Right lobe of liver (tissue), 6 donors: ENCODE data around the gene ARHGAP21. TPM values are rescaled to one million over a fixed set of nuclear protein-coding genes. Genes with fewer than 3 reads are reported as not detected.
A peak's percentile ranks its signal among the peaks of the same experiment; 100 is the strongest.

Experiments
- ATAC-seq, 4 donors: fragments of 200-7000 bp; cut with Tn5 transposase; one replicate each; pipeline ENCODE4 v1.9.1; 2020; ENCODE audit warnings: mild to moderate bottlenecking in 4 of 4, moderate library complexity in 4 of 4
- DNase-seq, 3 donors: peaks; one replicate each; pipeline ENCODE4 v3.0.0-alpha.2; 2020
- H3K27ac ChIP-seq, 3 donors: fragments of 200-600 bp; one replicate each; pipeline ENCODE4 v1.8.0; 2022
- H3K27me3 ChIP-seq, 2 donors: fragments of 200-600 bp; one replicate each; pipeline ENCODE4 v1.8.0; 2022
- H3K36me3 ChIP-seq, 4 donors: fragments of 200-600 bp; sonication (generic) in 1 of 4; one replicate each; pipeline versions ENCODE4 v1.5.1 to v1.8.0; 2017 to 2022; ENCODE audit warnings: control low read depth in 1 of 4
- H3K4me1 ChIP-seq, 4 donors: fragments of 200-600 bp; sonication (generic) in 1 of 4; one replicate each; pipeline versions ENCODE4 v1.5.1 to v1.8.0; 2017 to 2022; ENCODE audit warnings: control low read depth in 1 of 4
- H3K4me3 ChIP-seq, 3 donors: fragments of 200-600 bp; one replicate each; pipeline ENCODE4 v1.8.0; 2022
- H3K9me3 ChIP-seq, 4 donors: fragments of 200-600 bp; sonication (generic) in 1 of 4; one replicate each; pipeline versions ENCODE4 v1.5.1 to v1.8.0; 2017 to 2022; ENCODE audit warnings: control low read depth in 1 of 4
- POLR2A ChIP-seq: fragments of 450-650 bp; IDR thresholded peaks from one replicate; pipeline ENCODE4 v1.6.1; 2017; ENCODE audit warnings: antibody characterized with exemption, mild to moderate bottlenecking
- WGBS: methylation state at CpG from one replicate; pipeline ENCODE4 v1.1.6; 2018; ENCODE audit warnings: low coverage, low lambda C conversion rate; ENCODE audit not compliant: insufficient coverage; ENCODE audit errors: missing lambda C conversion rate; 5-methylcytosine and 5-hydroxymethylcytosine counted together
- intact Hi-C, 2 donors: fragments of 100-400 bp; cut with DNase I; formaldehyde crosslinking; loops; one replicate each; pipeline versions ENCODE4 v1.11.2 to v1.14.1; 2022
- total RNA-seq, 6 experiments: library from RNA; depleted of rRNA in 2 of 6; stranded (reverse); fragments of >200 nt in 2 of 6; fragmentation: NEBNext Ultra II Directional in 3 of 6; extraction: Animal tissue kit (Norgen Biotek cat#: 25700) in 3 of 6; gene quantifications; one replicate each; pipeline versions ENCODE4 v1.1.0 to v1.2.4, GENCODE V29; 2016 to 2023
- TF ChIP-seq, protein P1 (sequence below), 4 donors: fragments of 200-600 bp in 3 of 4; fragments of 450-650 bp in 1 of 4; IDR thresholded peaks; one replicate each; pipeline versions ENCODE4 v1.5.1 to v1.8.0; 2016 to 2022; ENCODE audit warnings: antibody characterized with exemption in 4 of 4, mild to moderate bottlenecking in 2 of 4
- donor health status: DM: no; HTN: yes; CAD: no.
- donor health status: DM: no; HTN: no; CAD: no.
- donor health status: DM: no; HTN: no; CAD: no.
- donor health status: DM: no; HTN: yes; CAD: no.
- donor health status: DM: no; HTN: yes; CAD: no.

ARHGAP21 gene
- total RNA-seq, 6 experiments from 2014 or later: 27.6 to 47.1 (median 31.0) TPM

DNA sequence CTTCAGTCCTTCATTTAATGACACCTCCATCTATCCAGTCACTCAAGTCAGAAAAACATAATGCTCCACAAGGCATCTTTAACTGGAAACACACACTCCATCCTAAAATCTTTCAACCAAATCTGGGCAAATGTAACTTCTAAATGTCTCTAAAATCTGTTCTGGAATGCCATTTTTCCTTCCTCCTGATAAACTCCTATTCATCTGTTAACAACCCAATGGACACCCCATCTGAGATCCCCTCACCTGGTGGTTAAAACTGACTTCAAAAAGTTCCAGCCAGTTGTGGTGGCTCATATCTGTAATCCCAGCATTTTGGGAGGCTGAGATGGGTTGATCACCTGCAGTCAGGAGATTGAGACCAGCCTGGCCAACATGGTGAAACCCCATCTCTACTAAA lies 78.7 kb downstream of the ARHGAP21 start:
- H3K9me3 ChIP-seq: no peaks in the 10 kb centered on the region
- H3K27me3 ChIP-seq: no peaks in the 10 kb centered on the region
- intact Hi-C loops: loop anchor here in 1 of 2 donors (10.0 kb wide), 1 partner anchor 350 kb away; no protein-coding TSS in a partner anchor
- no peak overlapping the region for H3K27ac ChIP-seq
- DNase-seq (no peak), ATAC-seq (no peak)
- no peaks in the 10 kb centered on the region for H3K36me3 ChIP-seq
- H3K4me3 ChIP-seq: no peak overlapping the region
- H3K4me1 ChIP-seq: peaks cover 0 to 15% (median 7%) of the 10 kb centered on the region in 4 donors
- TF ChIP-seq, protein P1, sequence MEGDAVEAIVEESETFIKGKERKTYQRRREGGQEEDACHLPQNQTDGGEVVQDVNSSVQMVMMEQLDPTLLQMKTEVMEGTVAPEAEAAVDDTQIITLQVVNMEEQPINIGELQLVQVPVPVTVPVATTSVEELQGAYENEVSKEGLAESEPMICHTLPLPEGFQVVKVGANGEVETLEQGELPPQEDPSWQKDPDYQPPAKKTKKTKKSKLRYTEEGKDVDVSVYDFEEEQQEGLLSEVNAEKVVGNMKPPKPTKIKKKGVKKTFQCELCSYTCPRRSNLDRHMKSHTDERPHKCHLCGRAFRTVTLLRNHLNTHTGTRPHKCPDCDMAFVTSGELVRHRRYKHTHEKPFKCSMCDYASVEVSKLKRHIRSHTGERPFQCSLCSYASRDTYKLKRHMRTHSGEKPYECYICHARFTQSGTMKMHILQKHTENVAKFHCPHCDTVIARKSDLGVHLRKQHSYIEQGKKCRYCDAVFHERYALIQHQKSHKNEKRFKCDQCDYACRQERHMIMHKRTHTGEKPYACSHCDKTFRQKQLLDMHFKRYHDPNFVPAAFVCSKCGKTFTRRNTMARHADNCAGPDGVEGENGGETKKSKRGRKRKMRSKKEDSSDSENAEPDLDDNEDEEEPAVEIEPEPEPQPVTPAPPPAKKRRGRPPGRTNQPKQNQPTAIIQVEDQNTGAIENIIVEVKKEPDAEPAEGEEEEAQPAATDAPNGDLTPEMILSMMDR (IDR thresholded peaks at IDR 0.05): no peak
- no peak for TF ChIP-seq POLR2A

DNA sequence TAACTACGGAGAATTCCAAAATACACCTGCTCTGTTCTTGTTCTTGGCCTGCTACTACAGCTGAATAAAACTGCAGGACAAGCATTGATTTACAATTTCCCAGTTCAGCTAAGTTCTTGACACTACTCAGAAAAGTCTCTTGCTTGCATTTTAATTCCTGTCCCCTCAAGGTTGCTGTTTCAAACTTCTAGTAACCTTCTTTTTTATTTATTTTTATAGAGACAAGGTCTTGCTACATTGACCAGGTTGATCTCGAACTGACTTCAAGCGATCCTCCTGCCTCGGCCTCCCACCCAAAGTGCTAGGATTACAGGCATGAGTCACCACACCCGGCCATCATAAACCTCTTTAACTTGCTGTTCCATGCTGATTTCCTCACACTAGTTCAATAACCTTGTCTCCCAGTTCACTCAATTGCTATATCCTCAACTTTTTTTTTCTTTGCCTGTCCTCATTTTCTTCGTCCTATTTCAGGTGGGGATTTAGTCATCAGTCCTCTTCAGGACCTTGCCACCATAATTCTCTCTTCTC lies 79.9 kb downstream of the ARHGAP21 start:
- intact Hi-C loops: loop anchor here in 1 of 2 donors (10.0 kb wide), 1 partner anchor 351 kb away; no protein-coding TSS in a partner anchor
- TF ChIP-seq, protein P1 (IDR thresholded peaks at IDR 0.05): no peak
- TF ChIP-seq POLR2A: no peak
- Histone ChIP-seq H3K4me1 (peaks cover 0 to 15% (median 7%) of the 10 kb centered on the region in 4 donors), H3K36me3 (no peaks in the 10 kb centered on the region), H3K9me3 (no peaks in the 10 kb centered on the region), H3K27me3 (no peaks in the 10 kb centered on the region), H3K27ac (no peak overlapping the region), H3K4me3 (no peak overlapping the region)
- DNase-seq: no peak
- WGBS: 66% methylated on average over 6 of the region's 6 CpGs
- ATAC-seq: peak in 3 of 4 donors; percentile 21 to 42 (median 28)

DNA sequence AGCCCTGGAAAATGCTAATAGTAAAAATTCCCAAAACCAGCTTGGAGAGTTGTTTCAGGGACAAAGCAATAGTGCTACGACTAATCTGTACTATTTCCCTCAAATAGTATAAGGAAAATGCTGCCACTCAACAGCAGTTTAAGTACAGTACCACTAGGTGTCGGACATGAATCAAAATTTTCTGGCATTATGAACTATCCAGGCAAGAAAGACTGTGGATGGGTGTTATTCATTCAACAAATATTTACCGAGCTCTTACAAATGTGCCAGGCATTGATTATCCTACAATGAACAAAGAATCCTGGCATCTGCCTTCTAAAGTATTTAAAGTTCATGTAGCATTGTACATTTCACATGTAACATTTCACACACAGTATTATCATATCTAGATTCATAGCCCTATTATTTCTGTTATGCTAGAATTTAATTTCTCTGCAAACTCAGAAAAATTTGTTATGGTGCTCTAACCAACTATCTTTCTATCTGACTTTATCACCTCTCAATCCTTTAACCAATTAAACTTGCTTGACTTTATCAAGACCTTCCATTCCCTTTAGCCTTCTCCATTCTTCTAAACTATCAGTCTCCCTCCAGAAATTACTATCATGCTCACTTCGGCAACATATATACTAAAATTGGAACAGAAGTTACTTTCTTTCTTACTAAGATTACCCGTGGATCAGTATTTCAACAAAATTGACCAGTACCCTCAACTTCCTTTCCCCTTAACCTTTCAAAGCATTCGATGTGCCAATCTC lies 80.6 kb downstream of the ARHGAP21 start:
- Histone ChIP-seq H3K27me3 (no peaks in the 10 kb centered on the region), H3K36me3 (no peaks in the 10 kb centered on the region), H3K27ac (no peak overlapping the region), H3K4me3 (no peak overlapping the region), H3K4me1 (peaks cover 0 to 15% (median 7%) of the 10 kb centered on the region in 4 donors), H3K9me3 (no peaks in the 10 kb centered on the region)
- intact Hi-C loops: loop anchor here in 1 of 2 donors (10.0 kb wide), 1 partner anchor 352 kb away; no protein-coding TSS in a partner anchor
- TF ChIP-seq, protein P1 (IDR thresholded peaks at IDR 0.05): peak; percentile 70 to 93 (median 74)
- TF ChIP-seq POLR2A: no peak
- ATAC-seq (peak; percentile 98 to 99 (median 98)), DNase-seq (no peak)
- WGBS: 15% methylated on average over 6 of the region's 6 CpGs

DNA sequence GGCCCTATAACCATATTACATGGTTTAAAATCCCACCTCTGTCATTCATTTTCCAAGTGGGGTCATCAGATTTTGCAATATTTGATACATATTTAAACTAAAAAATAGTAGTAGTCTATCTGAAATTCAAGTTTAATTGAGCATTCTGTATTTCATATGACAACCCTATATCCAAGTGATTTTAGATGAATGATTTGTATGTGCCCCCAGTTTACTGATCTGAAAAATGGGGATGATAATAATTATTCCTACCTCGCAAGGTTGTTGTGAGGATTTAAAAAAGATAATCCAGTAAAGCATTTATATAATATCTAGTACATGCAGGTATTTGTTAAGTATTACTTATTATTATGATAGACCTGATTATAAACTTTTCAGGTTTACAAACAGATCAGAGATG lies 84.6 kb downstream of the ARHGAP21 start:
- WGBS: 77% methylated on average over 1 of the region's 1 CpG
- no peak for DNase-seq
- H3K4me3 ChIP-seq: no peak overlapping the region
- no peaks in the 10 kb centered on the region for H3K36me3 ChIP-seq
- ATAC-seq: no peak
- no peaks in the 10 kb centered on the region for H3K9me3 ChIP-seq
- H3K27me3 ChIP-seq: no peaks in the 10 kb centered on the region
- TF ChIP-seq, protein P1 (IDR thresholded peaks at IDR 0.05): no peak
- no peak for TF ChIP-seq POLR2A
- peaks cover 0 to 15% (median 7%) of the 10 kb centered on the region in 4 donors for H3K4me1 ChIP-seq
- H3K27ac ChIP-seq: no peak overlapping the region
- intact Hi-C loops: no loop called here
